H9 (cell line): ENCODE data around the gene SSTR1. TPM values are rescaled to one million over a fixed set of nuclear protein-coding genes. Genes with fewer than 3 reads are reported as not detected.
A peak's percentile ranks its signal among the peaks of the same experiment; 100 is the strongest.

Experiments
- DNase-seq: peaks from one replicate; pipeline ENCODE4 v3.0.0-alpha.2; 2017
- H2AFZ ChIP-seq: one replicate; pipeline ENCODE4 v1.6.1; 2013; ENCODE audit warnings: mild to moderate bottlenecking, low read length, control low read depth, moderate library complexity
- H2AK5ac ChIP-seq: 2 replicates; pipeline ENCODE4 v1.6.1; 2013; ENCODE audit warnings: low read length, control low read depth, mixed read lengths; ENCODE audit not compliant: insufficient read length
- H2BK120ac ChIP-seq: one replicate; pipeline ENCODE4 v1.6.1; 2013; ENCODE audit warnings: low read depth, mild to moderate bottlenecking, low read length, control low read depth, inconsistent platforms; ENCODE audit not compliant: poor library complexity, severe bottlenecking
- H2BK12ac ChIP-seq: 2 replicates; pipeline ENCODE4 v1.6.1; 2013; ENCODE audit warnings: low read length, control low read depth, mixed read lengths, low read depth; ENCODE audit not compliant: insufficient read length
- H2BK15ac ChIP-seq: 2 replicates; pipeline ENCODE4 v1.6.1; 2013; ENCODE audit warnings: low read depth, low read length, control low read depth
- H2BK20ac ChIP-seq: one replicate; pipeline ENCODE4 v1.6.1; 2013; ENCODE audit warnings: low read depth, mild to moderate bottlenecking, low read length, control low read depth, inconsistent platforms; ENCODE audit not compliant: poor library complexity, severe bottlenecking
- H2BK5ac ChIP-seq: 2 replicates; pipeline ENCODE4 v1.6.1; 2013; ENCODE audit warnings: low read length, control low read depth, mixed read lengths; ENCODE audit not compliant: insufficient read length
- H3K14ac ChIP-seq: 2 replicates; pipeline ENCODE4 v1.6.1; 2013; ENCODE audit warnings: low read length, control low read depth; ENCODE audit not compliant: insufficient read depth
- H3K18ac ChIP-seq: 2 replicates; pipeline ENCODE4 v1.6.1; 2013; ENCODE audit warnings: low read depth, mild to moderate bottlenecking, mixed read lengths, low read length, control low read depth; ENCODE audit not compliant: insufficient read length
- H3K23ac ChIP-seq: 2 replicates; pipeline ENCODE4 v1.6.1; 2013; ENCODE audit warnings: low read length, control low read depth, mixed read lengths, low read depth; ENCODE audit not compliant: insufficient read length
- H3K23me2 ChIP-seq: 2 replicates; pipeline ENCODE4 v1.6.1; 2013; ENCODE audit warnings: low read depth, mild to moderate bottlenecking, mixed read lengths, low read length, control low read depth; ENCODE audit not compliant: insufficient read length, poor library complexity, severe bottlenecking
- H3K27ac ChIP-seq: 2 replicates; pipeline ENCODE4 v1.5.1; 2013; ENCODE audit warnings: low read length, control low read depth, mixed read lengths, low read depth; ENCODE audit not compliant: insufficient read length
- H3K27me3 ChIP-seq: 2 replicates; pipeline ENCODE4 v1.6.1; 2013; ENCODE audit warnings: low read length, control low read depth, inconsistent platforms; ENCODE audit not compliant: insufficient read depth
- H3K4ac ChIP-seq: 2 replicates; pipeline ENCODE4 v1.6.1; 2013; ENCODE audit warnings: low read depth, mild to moderate bottlenecking, control low read depth, inconsistent platforms, low read length, moderate library complexity
- H3K4me1 ChIP-seq: 2 replicates; pipeline ENCODE4 v1.6.1; 2013; ENCODE audit warnings: low read length, control low read depth, inconsistent platforms; ENCODE audit not compliant: insufficient read depth
- H3K4me2 ChIP-seq: 2 replicates; pipeline ENCODE4 v1.6.1; 2013; ENCODE audit warnings: low read length, control low read depth, mixed read lengths; ENCODE audit not compliant: insufficient read length, insufficient read depth
- H3K56ac ChIP-seq: 2 replicates; pipeline ENCODE4 v1.6.1; 2013; ENCODE audit warnings: low read depth, mild to moderate bottlenecking, mixed read lengths, low read length, control low read depth; ENCODE audit not compliant: insufficient read length
- H3K79me1 ChIP-seq: 2 replicates; pipeline ENCODE4 v1.6.1; 2013; ENCODE audit warnings: low read depth, mild to moderate bottlenecking, moderate library complexity, low read length, control low read depth, inconsistent platforms; ENCODE audit not compliant: insufficient read depth, poor library complexity, severe bottlenecking
- H3K79me2 ChIP-seq: 2 replicates; pipeline ENCODE4 v1.6.1; 2013; ENCODE audit warnings: low read length, control low read depth, inconsistent platforms; ENCODE audit not compliant: insufficient read depth
- H3K9ac ChIP-seq: 2 replicates; pipeline ENCODE4 v1.6.1; 2013; ENCODE audit warnings: low read length, control low read depth, mixed read lengths; ENCODE audit not compliant: insufficient read length; ENCODE audit errors: extremely low read depth
- H3K9me3 ChIP-seq: one replicate; pipeline ENCODE4 v1.6.1; 2013; ENCODE audit warnings: low read depth, low read length, inconsistent platforms; ENCODE audit not compliant: control insufficient read depth
- H3T11ph ChIP-seq: one replicate; pipeline ENCODE4 v1.6.1; 2013; ENCODE audit warnings: mild to moderate bottlenecking, low read length, control low read depth, inconsistent platforms
- H4K20me1 ChIP-seq: one replicate; pipeline ENCODE4 v1.6.1; 2013; ENCODE audit not compliant: control insufficient read depth, insufficient read length, insufficient read depth
- H4K5ac ChIP-seq: 2 replicates; pipeline ENCODE4 v1.6.1; 2013; ENCODE audit warnings: low read depth, mild to moderate bottlenecking, mixed read lengths, low read length, control low read depth; ENCODE audit not compliant: insufficient read length
- H4K8ac ChIP-seq: replicated peaks from 2 replicates; pipeline ENCODE4 v1.6.1; 2013; ENCODE audit warnings: low read length, control low read depth, mixed read lengths, low read depth; ENCODE audit not compliant: insufficient read length
- H4K91ac ChIP-seq: 2 replicates; pipeline ENCODE4 v1.6.1; 2013; ENCODE audit warnings: low read depth, mild to moderate bottlenecking, moderate library complexity, mixed read lengths, low read length, control low read depth; ENCODE audit not compliant: insufficient read length
- H3K27ac Mint-ChIP-seq, 3 experiments: 2 replicates in 2 of 3; 3 replicates in 1 of 3; pipeline ENCODE4 v1.8.0; 2020 to 2021; ENCODE audit warnings: mixed read lengths in 3 of 3, mild to moderate bottlenecking in 1 of 3, moderate library complexity in 1 of 3
- H3K27me3 Mint-ChIP-seq: 2 replicates; pipeline ENCODE4 v1.8.0; 2021; ENCODE audit warnings: low read depth, mild to moderate bottlenecking, moderate library complexity, mixed read lengths
- H3K36me3 Mint-ChIP-seq, 3 experiments: 2 replicates in 2 of 3; 3 replicates in 1 of 3; pipeline ENCODE4 v1.8.0; 2020 to 2021; ENCODE audit warnings: low read depth in 3 of 3, mixed read lengths in 3 of 3; ENCODE audit not compliant: insufficient read depth in 1 of 3
- H3K4me1 Mint-ChIP-seq, 2 experiments: 2 replicates each; pipeline ENCODE4 v1.8.0; 2020; ENCODE audit warnings: mixed read lengths in 2 of 2
- H3K4me3 Mint-ChIP-seq, 2 experiments: 2 replicates in 1 of 2; 3 replicates in 1 of 2; pipeline ENCODE4 v1.8.0; 2020 to 2021; ENCODE audit warnings: mild to moderate bottlenecking in 2 of 2, mixed read lengths in 2 of 2, moderate library complexity in 1 of 2
- H3K9me3 Mint-ChIP-seq, 2 experiments: 2 replicates in 1 of 2; 3 replicates in 1 of 2; pipeline ENCODE4 v1.8.0; 2020; ENCODE audit warnings: mild to moderate bottlenecking in 2 of 2, mixed read lengths in 2 of 2, moderate library complexity in 1 of 2
- CTCF ChIP-seq: fragments of 200-600 bp; sonication (generic); conservative IDR thresholded peaks from 3 replicates; pipeline ENCODE4 v1.8.0; 2021; ENCODE audit warnings: antibody characterized with exemption, mild to moderate bottlenecking
- WGBS: extraction: QIAGEN DNeasy Blood & Tissue Kit; methylation state at CpG from one replicate; pipeline ENCODE4 v1.1.7; 2013; ENCODE audit warnings: missing lambda C conversion rate, low lambda C conversion rate, mixed read lengths; ENCODE audit not compliant: insufficient read length; ENCODE audit errors: extremely low coverage; 5-methylcytosine and 5-hydroxymethylcytosine counted together
- total RNA-seq: library from RNA; stranded (reverse); gene quantifications from 2 replicates; pipeline ENCODE4 v1.2.1, GENCODE V29; 2021

The SSTR1 gene
- total RNA-seq, 1 experiment from 2014 or later: 0.98 TPM

GRCh38 chr14:38209572-38210557, 2.2 kb downstream of the SSTR1 start:
- no peak for DNase-seq
- peaks cover 95% of the 10 kb centered on the region for H3K27me3 Mint-ChIP-seq

More at GRCh38 chr14:38209572-38210557, 2.2 kb downstream of the SSTR1 start:
- no peak overlapping the region for H3K27ac Mint-ChIP-seq
- H3K9ac ChIP-seq: no peak overlapping the region
- no peaks in the 10 kb centered on the region for H3K79me1 ChIP-seq
- no peak overlapping the region for H2BK20ac ChIP-seq
- no peak overlapping the region for H2BK12ac ChIP-seq
- H4K8ac ChIP-seq: no peak overlapping the region
- H3K9me3 ChIP-seq: no peaks in the 10 kb centered on the region
- H4K91ac ChIP-seq: no peak overlapping the region
- H3K4me2 ChIP-seq: peak overlapping the region; percentile 62
- H3K9me3 Mint-ChIP-seq: peaks cover 13 to 18% of the 10 kb centered on the region in 2 experiments
- 0 out of 2 replicates have a peak, but pooled peaks cover 2% of the 10 kb centered on the region for H3K4me1 ChIP-seq
- H3K56ac ChIP-seq: no peak overlapping the region
- no peak overlapping the region for H3K18ac ChIP-seq
- H3T11ph ChIP-seq: no peak overlapping the region
- H3K27me3 ChIP-seq: peaks cover 65% of the 10 kb centered on the region
- no peak overlapping the region for H2BK120ac ChIP-seq
- H3K23ac ChIP-seq: no peak overlapping the region
- no peak overlapping the region for H4K5ac ChIP-seq
- H3K79me2 ChIP-seq: no peaks in the 10 kb centered on the region
- no peak overlapping the region for H2AFZ ChIP-seq
- peak overlapping the region; percentile 50 to 83 for H3K4me3 Mint-ChIP-seq
- no peak overlapping the region for H3K4ac ChIP-seq
- no peak overlapping the region for H3K14ac ChIP-seq
- WGBS: no CpG with 5 or more reads among the region's 69 CpGs
- no peak overlapping the region for H2BK15ac ChIP-seq
- peaks cover 0 to 6% (median 0%) of the 10 kb centered on the region in 3 experiments; a peak in 3 of 7 replicates for H3K36me3 Mint-ChIP-seq
- H3K23me2 ChIP-seq: peaks cover 19% of the 10 kb centered on the region
- H2BK5ac ChIP-seq: no peak overlapping the region
- H3K4me1 Mint-ChIP-seq: peaks cover 31 to 47% of the 10 kb centered on the region in 2 experiments
- TF ChIP-seq CTCF: no peak
- no peaks in the 10 kb centered on the region for H4K20me1 ChIP-seq
- no peak overlapping the region for H3K27ac ChIP-seq
- H2AK5ac ChIP-seq: no peak overlapping the region
